Measurements from ENCODE around the gene PRR22.

DNA sequence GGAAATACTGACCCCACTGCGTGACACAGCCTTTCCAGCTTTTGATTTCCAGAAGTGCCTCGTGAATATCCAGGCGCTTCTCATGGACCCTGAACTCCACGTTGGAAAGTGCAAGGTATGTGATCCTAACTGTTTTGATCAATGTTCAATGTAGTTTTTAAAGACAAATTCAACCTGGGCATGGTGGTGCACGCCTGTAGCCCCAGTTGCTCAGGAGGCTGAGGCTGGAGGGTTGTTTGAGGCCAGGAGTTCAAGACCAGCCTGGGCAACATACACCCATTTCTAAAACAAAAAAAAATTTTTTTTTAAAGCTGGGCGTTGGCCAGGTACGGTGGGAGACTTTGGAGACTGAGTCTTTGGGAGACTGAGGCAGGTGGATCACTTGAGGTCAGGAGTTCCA is 32.8 kb downstream of the PRR22 start:
- TF ChIP-seq CTCF (IDR thresholded peaks at IDR 0.05; ENCODE audit: low read depth, low read length), result no peak
- TF ChIP-seq POLR2A (IDR thresholded peaks at IDR 0.05; ENCODE audit: extremely low read depth, insufficient read length), result no peak
- TF ChIP-seq, protein P1, sequence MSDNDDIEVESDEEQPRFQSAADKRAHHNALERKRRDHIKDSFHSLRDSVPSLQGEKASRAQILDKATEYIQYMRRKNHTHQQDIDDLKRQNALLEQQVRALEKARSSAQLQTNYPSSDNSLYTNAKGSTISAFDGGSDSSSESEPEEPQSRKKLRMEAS (IDR thresholded peaks at IDR 0.05; ENCODE audit: low read depth, low read length), result no peak
- no peak for TF ChIP-seq MYC (IDR thresholded peaks at IDR 0.05; ENCODE audit: low read depth, low read length)
